GM21723 (cell line): ENCODE measurements around the gene FAM171A1.
A peak's percentile ranks its signal among the peaks of the same experiment; 100 is the strongest.

ENCODE experiments used
- ATAC-seq: cut with Tn5 transposase; IDR thresholded peaks from one replicate; pipeline ENCODE4 v1.9.1; 2021; ENCODE audit warnings: mild to moderate bottlenecking, moderate library complexity; ENCODE audit not compliant: unreplicated experiment

FAM171A1 gene

DNA sequence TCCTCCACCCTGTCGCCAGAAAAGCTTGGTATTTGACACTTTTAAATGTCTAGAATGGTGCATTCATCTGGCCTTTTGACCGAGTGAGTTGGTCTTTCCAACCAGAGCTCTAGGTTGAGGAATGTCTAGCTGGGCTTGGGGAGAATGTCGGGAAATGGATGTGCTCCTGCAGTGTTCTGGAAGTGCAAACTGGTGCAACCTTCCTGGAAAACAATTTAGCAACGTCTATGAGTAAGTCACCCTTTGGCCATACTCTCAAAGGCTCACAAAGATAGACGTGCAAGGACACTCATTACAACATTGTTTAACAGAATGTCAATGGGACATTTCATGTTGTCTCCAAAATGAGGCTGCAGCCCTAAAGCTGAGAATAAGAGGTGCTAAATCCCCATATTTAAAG is 190.4 kb downstream of the FAM171A1 start:
- ATAC-seq = no peak

GRCh38 chr10:15176269-15176668 is 194.8 kb downstream of the FAM171A1 start:
- ATAC-seq = no peak

- ATAC-seq = no peak
These were observed 195.5 kb downstream of the FAM171A1 start for GRCh38 chr10:15175587-15175986.

- ATAC-seq = no peak
These were observed 198.7 kb downstream of the FAM171A1 start for GRCh38 chr10:15172306-15172840.

GRCh38 chr10:15169555-15170401 is 201.3 kb downstream of the FAM171A1 start:
- ATAC-seq = no peak

DNA sequence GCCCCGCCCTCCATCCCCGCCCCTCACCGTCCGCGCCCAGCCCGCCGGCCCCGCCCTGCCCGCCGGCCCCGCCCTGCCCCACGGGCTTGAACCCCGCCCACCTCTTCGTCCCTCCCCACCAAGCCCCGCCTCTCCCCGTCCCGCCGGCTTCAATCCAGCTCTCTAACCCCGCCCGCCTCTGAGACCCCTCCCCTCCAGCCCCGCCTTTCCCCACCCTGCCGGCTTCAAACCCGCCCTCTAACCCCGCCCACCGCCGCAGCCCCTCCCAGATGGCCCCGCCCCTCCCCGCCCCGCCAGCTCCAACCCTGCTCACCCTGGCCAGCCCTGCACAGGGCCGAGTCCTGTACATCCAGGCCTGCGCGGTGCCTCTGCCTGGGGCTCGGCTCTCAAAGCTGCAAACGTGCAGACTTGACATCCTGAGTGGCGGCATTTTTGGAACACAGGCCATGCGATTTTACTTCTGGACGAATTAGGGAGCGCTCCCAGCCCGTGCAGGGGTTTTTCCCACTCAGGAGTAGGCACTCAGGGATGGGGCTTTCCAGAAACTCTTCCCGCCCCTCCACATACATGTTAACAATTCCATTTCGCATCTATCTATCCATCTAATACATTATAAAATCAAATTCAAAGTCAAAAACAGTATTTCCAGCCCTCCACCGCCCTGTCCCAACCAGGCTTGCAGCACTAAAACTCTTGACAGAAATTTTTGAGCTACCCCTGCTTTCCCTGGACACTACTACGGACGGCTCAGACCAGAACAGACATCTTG is 202.1 kb downstream of the FAM171A1 start:
- peak; percentile 52 for ATAC-seq

DNA sequence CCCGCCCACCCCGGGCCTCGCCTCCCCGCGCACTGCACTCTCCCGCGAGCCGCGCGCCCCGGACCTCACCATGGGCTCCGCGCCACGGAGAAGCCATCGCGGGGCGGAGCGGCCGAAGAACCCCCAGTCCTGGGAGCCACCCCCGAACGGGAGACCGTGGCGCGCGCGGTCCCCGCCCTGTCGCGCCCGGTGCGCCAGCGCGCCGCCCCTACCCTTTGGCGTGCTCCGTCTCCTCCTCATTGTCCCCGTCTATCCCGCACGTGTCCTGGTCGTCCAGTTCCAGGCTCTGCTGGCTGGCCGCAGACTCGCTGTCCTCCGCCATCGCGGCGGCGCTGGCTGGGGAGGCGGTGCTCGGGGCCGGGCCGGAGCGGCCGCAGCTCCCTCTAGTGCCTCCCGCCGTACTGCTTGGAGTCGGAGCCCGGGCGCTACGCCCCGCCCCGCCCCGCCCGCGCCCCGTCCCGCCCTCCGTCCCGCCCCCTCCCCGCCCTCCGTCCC is 202.8 kb downstream of the FAM171A1 start, which contains the start of gene NMT2:
TSS of gene NMT2 (minus strand) at position 403 of the 495 bp plus-strand sequence. CDS start at position 322, 81 bp downstream.
- ATAC-seq = peak; percentile 94

GRCh38 chr10:15167411-15168290 is 203.4 kb downstream of the FAM171A1 start:
- peak; percentile 52 for ATAC-seq

DNA sequence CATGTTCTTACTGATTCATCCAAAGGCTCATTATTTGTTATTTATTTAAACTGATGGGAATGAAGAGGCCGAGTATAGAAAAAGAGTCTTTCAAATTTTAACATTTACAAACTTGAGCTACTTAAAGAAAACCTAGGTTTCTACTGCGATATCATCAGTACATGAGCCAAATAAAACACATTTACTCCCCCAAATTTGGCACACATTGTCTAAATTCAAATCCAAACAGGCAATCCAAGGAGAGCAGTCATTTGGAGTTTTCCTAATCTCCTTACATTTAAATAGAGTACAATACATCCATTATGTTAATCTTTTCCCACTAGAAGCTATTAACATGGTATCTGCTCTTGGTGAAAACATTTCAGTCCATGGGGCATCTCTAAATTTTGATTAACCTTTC is 204.8 kb downstream of the FAM171A1 start:
- ATAC-seq = no peak

- no peak for ATAC-seq
These were observed 207.7 kb downstream of the FAM171A1 start for GRCh38 chr10:15163253-15163828.
